ENCODE data around the gene ARHGAP9.
"Not testable (repeated sequence)": the region's sequence is repeated elsewhere in the genome, so short reads cannot be mapped to it uniquely, and the experiment has no call there.

ARHGAP9 gene

GRCh38 chr12:57511161-57511560, 31.5 kb upstream of the ARHGAP9 start:
- no peak overlapping the region for H3K27ac ChIP-seq
- TF ChIP-seq ZFX (IDR thresholded peaks at IDR 0.05) (no peak), CTCF (conservative IDR thresholded peaks at IDR 0.05) (no peak)

GRCh38 chr12:57507796-57508195, 28.1 kb upstream of the ARHGAP9 start:
- not testable (repeated sequence) for H3K27ac ChIP-seq

- not testable (repeated sequence) for H3K27ac ChIP-seq
These were observed 26.9 kb upstream of the ARHGAP9 start for GRCh38 chr12:57506541-57506940.

DNA sequence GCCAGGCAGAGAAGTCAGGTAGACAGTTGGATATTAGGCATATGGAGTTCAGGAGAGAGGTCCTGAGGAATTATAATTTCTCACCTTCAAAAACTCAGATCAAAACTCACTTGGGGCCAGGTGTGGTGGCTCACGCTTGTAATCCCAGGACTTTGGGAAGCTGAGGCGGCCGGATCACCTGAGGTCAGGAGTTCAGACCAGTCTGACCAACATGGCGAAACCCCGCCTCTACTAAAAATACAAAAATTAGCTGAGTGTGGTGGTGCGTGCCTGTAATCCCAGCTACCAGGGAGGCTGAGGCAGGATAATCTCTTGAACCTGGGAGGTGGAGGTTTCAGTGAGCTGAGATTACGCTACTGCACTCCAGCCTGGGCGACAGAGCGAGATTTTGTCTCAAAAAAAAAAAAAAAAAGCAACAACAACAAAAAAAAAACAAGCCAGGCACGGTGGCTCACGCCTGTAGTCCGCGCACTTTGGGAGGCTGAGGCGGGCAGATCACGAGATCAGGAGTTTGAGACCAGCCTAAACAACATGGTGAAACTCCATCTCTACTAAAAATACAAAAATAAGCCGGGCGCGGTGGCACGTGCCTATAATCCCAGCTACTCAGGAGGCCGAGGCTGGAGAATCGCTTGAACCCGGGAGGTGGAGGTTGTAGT, 22.8 kb upstream of the ARHGAP9 start:
- not testable (repeated sequence) for H3K27ac ChIP-seq

DNA sequence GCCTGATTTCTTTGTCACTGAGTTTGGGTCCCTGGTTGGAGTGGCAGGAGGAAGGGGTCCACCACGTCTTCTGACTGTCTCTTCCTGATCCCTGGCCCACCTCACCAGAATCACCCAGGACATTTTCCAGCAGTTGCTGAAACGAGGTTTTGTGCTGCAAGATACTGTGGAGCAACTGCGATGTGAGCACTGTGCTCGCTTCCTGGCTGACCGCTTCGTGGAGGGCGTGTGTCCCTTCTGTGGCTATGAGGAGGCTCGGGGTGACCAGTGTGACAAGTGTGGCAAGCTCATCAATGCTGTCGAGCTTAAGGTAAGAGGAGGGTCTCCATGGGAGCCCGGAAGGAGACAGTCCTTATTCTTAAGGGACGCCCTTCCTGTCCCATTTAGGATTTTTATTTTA, 20.5 kb upstream of the ARHGAP9 start:
- no peak overlapping the region for H3K27ac ChIP-seq

DNA sequence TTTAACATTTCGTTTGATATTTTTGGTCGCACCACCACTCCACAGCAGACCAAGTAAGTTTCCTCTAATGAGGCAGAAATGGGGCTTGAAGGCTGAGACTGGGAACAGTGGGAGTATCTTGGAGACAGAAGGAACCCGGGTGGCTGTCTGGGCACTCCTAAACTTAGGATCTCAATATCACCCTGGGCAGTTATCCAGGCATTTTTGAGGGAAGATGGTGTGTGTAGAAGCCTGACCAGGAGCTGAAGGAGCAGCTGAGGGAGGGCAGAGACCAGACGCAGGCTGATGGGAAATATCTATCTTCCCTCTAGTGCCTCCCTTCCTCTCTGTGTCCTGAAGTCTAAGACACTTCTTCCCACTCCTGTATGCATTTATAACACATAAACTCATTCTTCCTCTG, 18.9 kb upstream of the ARHGAP9 start:
- no peak overlapping the region for H3K27ac ChIP-seq

More for the DNA sequence above, 20.5 kb upstream of the ARHGAP9 start:
- TF ChIP-seq CTCF (conservative IDR thresholded peaks at IDR 0.05) (no peak), ZFX (IDR thresholded peaks at IDR 0.05) (no peak)

DNA sequence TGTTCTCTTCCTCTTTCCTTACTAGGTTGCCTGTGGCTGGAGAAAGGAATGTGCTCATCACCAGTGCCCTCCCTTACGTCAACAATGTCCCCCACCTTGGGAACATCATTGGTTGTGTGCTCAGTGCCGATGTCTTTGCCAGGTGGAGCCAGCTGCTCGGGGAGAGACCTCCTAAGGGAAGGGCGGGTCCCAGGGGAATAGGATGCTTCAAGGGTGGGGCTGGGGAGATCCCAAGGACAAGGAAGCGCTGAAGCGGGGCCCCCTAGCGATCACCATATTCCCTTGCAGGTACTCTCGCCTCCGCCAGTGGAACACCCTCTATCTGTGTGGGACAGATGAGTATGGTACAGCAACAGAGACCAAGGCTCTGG, 18.5 kb upstream of the ARHGAP9 start:
- H3K27ac ChIP-seq = no peak overlapping the region
- no peak for TF ChIP-seq ZFX (IDR thresholded peaks at IDR 0.05)
- no peak for TF ChIP-seq CTCF (conservative IDR thresholded peaks at IDR 0.05)

More for the DNA sequence above, 18.9 kb upstream of the ARHGAP9 start:
- TF ChIP-seq ZFX (IDR thresholded peaks at IDR 0.05) = no peak
- no peak for TF ChIP-seq CTCF (conservative IDR thresholded peaks at IDR 0.05)

DNA sequence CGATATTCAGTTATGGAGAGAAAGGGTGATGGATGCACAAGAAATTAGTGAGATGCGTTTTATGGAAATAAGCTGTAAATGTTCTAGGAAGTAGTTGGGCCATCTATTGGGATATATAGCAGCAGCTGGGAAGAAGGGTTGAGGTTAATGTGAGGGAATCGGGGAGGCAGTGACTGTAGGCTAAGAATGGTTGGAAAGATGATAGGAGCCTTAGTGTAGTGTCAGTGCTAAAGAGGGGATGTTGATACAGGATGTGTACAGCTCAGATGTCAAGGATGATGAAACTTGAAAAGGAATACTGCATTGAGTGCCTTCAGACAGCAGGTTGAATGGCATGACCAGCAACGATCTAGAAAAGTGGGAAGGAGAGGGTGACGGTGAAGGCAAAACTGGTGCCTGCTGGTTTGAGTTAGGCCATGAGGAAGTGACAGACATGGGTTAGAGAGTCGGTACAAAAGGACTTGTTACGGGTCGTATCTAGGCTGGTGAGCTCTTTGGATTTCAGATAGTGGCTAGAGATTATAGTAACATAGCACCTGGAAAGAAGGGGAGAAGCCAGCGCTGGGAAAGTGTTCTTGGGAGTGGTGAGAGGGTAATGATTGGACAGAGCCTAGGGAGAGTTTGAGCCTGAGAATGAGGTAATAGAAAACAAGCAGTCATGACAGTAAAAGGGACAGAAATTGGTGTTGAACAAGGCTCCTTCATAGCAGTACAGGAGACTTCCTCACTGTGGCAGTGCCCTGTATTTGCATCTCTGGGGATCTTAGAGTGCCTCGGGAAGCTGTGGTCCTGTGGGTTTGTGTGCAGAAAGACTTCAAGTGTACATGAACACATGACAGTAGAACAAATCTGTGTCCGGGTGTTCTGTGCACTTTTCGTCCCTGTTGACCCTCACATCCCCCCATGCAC, 17.8 kb upstream of the ARHGAP9 start:
- no peak for TF ChIP-seq CTCF (conservative IDR thresholded peaks at IDR 0.05)
- TF ChIP-seq ZFX (IDR thresholded peaks at IDR 0.05) = no peak
- no peak overlapping the region for H3K27ac ChIP-seq

DNA sequence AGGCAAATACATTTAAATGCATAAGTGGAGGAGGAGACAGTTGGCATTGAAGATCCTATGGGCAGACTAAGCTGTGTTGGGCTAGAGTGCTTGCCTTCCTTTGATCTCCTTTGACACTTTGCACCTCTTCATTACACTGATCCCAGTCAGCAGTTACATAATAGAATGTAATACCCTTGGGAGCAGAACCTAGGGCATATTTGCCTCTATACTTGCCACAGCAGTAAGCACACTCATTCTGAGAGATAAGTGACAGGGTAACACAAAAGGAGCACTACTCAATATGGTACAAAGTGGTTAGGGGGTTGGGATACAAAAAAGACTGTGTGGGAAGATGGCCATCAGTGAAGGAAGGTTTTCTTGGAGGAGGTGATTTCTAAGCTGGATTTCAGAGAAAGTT, 17.2 kb upstream of the ARHGAP9 start:
- TF ChIP-seq CTCF (conservative IDR thresholded peaks at IDR 0.05) = no peak
- TF ChIP-seq ZFX (IDR thresholded peaks at IDR 0.05) = no peak
- no peak overlapping the region for H3K27ac ChIP-seq

DNA sequence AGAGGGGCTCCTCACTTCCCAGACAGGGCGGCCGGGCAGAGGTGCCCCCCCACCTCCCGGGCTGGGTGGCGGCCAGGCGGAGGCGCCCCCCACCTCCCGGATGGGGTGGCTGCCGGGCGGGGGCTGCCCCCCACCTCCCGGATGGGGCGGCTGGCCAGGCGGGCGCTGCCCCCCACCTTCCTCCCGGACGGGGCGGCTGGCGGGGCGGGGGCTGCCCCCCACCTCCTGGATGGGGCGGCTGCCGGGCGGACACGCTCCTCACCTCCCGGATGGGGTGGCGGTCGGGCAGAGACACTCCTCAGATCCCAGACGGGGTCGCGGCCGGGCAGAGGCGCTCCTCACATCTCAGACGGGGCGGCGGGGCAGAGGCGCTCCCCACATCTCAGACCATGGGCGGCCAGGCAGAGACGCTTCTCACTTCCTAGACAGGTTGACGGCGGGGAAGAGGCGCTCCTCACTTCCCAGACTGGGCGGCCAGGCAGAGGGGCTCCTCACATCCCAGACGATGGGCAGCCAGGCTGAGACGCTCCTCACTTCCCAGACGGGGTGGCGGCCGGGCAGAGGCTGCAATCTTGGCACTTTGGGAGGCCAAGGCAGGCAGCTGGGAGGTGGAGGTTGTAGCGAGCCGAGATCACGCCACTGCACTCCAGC, 15.5 kb upstream of the ARHGAP9 start:
- not testable (repeated sequence) for H3K27ac ChIP-seq
